Panc1 (cell line): ENCODE measurements around the gene MLLT3. TPM values are rescaled to one million over a fixed set of nuclear protein-coding genes. Genes with fewer than 3 reads are reported as not detected.

Experiments used
- ATAC-seq: fragments of 200-7000 bp; cut with Tn5 transposase; 2 replicates; pipeline ENCODE4 v1.9.1; 2020; ENCODE audit warnings: mild to moderate bottlenecking, moderate library complexity
- BruUV-seq: library from RNA; stranded (reverse); fragments of 400-500 nt; replicated peaks from 2 replicates; lab custom pipeline; 2021; lab: Mats Ljungman, UMichigan
- CTCF ChIA-PET: fragments of 300-600 bp; sonication (Branson Sonifier 250); formaldehyde crosslinking; loops from one replicate; lab custom pipeline; 2022; ENCODE audit warnings: antibody characterized with exemption; lab: Charles Lee
- POLR2A ChIA-PET: fragments of 300-600 bp; sonication (Branson Sonifier 250); formaldehyde crosslinking; loops from one replicate; lab custom pipeline; 2022; ENCODE audit warnings: antibody characterized with exemption; lab: Charles Lee
- DNase-seq: peaks from one replicate; pipeline ENCODE4 v3.0.0-alpha.2; 2010; ENCODE audit warnings: low read depth, low spot score
- H3K27ac ChIP-seq: 2 replicates; pipeline ENCODE4 v1.5.1; 2011; ENCODE audit warnings: mild to moderate bottlenecking, low read length, inconsistent platforms
- H3K27me3 ChIP-seq: fragments of 200-500 bp; sonication (Bioruptor generic); 2 replicates; pipeline ENCODE4 v1.6.0; 2014; ENCODE audit warnings: low read length, inconsistent platforms; ENCODE audit not compliant: control insufficient read depth, insufficient read depth
- H3K36me3 ChIP-seq: fragments of 200-500 bp; sonication (Bioruptor generic); 2 replicates; pipeline ENCODE4 v1.5.1; 2014; ENCODE audit warnings: inconsistent platforms, mild to moderate bottlenecking, low read length, moderate library complexity; ENCODE audit not compliant: control insufficient read depth, insufficient read depth
- H3K4me1 ChIP-seq: 2 replicates; pipeline ENCODE4 v1.5.1; 2011; ENCODE audit warnings: inconsistent platforms, mild to moderate bottlenecking, low read length, moderate library complexity; ENCODE audit not compliant: control insufficient read depth, insufficient read depth
- H3K4me3 ChIP-seq, 2 experiments: 2 replicates each; pipeline ENCODE4 v1.5.1; 2011 to 2012; ENCODE audit warnings: low read depth in 2 of 2, low read length in 2 of 2, mild to moderate bottlenecking in 2 of 2, inconsistent platforms in 1 of 2, moderate library complexity in 1 of 2
- H3K9me3 ChIP-seq: fragments of 200-500 bp; sonication (Bioruptor generic); 2 replicates; pipeline ENCODE4 v1.5.1; 2014; ENCODE audit warnings: low read depth, mild to moderate bottlenecking, inconsistent platforms, low read length, moderate library complexity; ENCODE audit not compliant: control insufficient read depth, insufficient read depth
- POLR2AphosphoS5 ChIP-seq: IDR thresholded peaks from 2 replicates; pipeline ENCODE4 v1.6.1; 2012; ENCODE audit warnings: mild to moderate bottlenecking, low read depth, low read length, moderate library complexity
- SIN3A ChIP-seq: IDR thresholded peaks from 2 replicates; pipeline ENCODE4 v1.6.1; 2012; ENCODE audit warnings: low read depth, mild to moderate bottlenecking, low read length, moderate library complexity, borderline replicate concordance; ENCODE audit not compliant: insufficient read depth
- TCF7L2 ChIP-seq: IDR thresholded peaks from 2 replicates; pipeline ENCODE4 v1.6.1; 2011; ENCODE audit warnings: mild to moderate bottlenecking, low read depth, low read length, inconsistent platforms
- in situ Hi-C: cut with HindIII; loops from 2 replicates; pipeline ENCODE4 v1.10.0; 2016; ENCODE audit warnings: low sequenced_read_pairs, low pct_unique_long_range_greater_than_20kb
- intact Hi-C: fragments of 100-400 bp; cut with micrococcal nuclease; formaldehyde crosslinking; loops from one replicate; pipeline ENCODE4 v1.10.0; 2022; ENCODE audit not compliant: unreplicated experiment
- total RNA-seq: library from RNA; stranded (reverse); gene quantifications from one replicate; pipeline ENCODE4 v1.2.1, GENCODE V29; 2021; ENCODE audit not compliant: unreplicated experiment
- TF ChIP-seq, protein P1 (sequence below): fragments of 450-650 bp; IDR thresholded peaks from 2 replicates; pipeline ENCODE4 v1.5.1; 2017; ENCODE audit warnings: mild to moderate bottlenecking
- TF ChIP-seq, protein P2 (sequence below), 2 experiments: IDR thresholded peaks; 2 replicates each; pipeline ENCODE4 v1.6.1; 2011 to 2012; ENCODE audit warnings: low read depth in 2 of 2, control low read depth in 1 of 2, low read length in 1 of 2, mild to moderate bottlenecking in 1 of 2, moderate library complexity in 1 of 2; ENCODE audit not compliant: insufficient read depth in 1 of 2

MLLT3 gene
- total RNA-seq, 1 experiment from 2014 or later: 0.49 TPM

DNA sequence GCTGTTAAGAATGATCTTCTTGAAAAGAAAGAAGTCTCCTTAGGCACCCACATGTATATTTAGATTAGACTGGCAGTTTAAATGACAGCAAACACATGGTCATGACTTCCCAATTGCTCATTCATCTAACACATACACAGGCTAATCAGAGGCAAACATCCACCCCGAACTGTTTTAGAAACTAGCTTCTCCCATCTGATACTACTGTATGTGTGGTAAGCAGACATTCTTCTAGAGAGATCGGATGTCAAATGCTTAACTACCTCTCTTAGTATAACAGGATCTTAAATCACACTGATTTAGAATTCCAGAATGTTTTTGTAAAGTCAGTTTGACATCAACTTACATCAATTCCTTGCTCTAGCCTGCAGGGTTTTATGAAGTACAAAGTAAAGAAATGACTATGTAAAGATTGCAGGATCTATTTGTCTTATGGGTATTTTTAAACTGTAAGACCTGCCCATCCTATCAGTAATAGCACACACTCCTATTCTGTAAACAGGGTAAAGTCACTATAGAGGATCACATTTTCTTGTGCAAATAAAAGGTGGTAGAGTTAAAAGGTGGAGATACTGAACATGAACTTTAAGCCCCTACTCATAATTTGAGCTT is 239.7 kb downstream of the MLLT3 start:
- DNase-seq (no peak), ATAC-seq (no peak)
- Histone ChIP-seq H3K9me3 (no peaks in the 10 kb centered on the region), H3K4me1 (no peaks in the 10 kb centered on the region), H3K4me3 (no peak overlapping the region), H3K27me3 (no peaks in the 10 kb centered on the region), H3K27ac (no peak overlapping the region), H3K36me3 (no peaks in the 10 kb centered on the region)
- ChIA-PET CTCF (no interaction called here), POLR2A (no interaction called here)
- intact Hi-C loops: no loop called here
- in situ Hi-C loops: no loop called here
- no TSS peak for BruUV-seq
- TF ChIP-seq POLR2AphosphoS5: no peak
- TF ChIP-seq, protein P1, sequence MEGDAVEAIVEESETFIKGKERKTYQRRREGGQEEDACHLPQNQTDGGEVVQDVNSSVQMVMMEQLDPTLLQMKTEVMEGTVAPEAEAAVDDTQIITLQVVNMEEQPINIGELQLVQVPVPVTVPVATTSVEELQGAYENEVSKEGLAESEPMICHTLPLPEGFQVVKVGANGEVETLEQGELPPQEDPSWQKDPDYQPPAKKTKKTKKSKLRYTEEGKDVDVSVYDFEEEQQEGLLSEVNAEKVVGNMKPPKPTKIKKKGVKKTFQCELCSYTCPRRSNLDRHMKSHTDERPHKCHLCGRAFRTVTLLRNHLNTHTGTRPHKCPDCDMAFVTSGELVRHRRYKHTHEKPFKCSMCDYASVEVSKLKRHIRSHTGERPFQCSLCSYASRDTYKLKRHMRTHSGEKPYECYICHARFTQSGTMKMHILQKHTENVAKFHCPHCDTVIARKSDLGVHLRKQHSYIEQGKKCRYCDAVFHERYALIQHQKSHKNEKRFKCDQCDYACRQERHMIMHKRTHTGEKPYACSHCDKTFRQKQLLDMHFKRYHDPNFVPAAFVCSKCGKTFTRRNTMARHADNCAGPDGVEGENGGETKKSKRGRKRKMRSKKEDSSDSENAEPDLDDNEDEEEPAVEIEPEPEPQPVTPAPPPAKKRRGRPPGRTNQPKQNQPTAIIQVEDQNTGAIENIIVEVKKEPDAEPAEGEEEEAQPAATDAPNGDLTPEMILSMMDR: no peak
- TF ChIP-seq, protein P2, sequence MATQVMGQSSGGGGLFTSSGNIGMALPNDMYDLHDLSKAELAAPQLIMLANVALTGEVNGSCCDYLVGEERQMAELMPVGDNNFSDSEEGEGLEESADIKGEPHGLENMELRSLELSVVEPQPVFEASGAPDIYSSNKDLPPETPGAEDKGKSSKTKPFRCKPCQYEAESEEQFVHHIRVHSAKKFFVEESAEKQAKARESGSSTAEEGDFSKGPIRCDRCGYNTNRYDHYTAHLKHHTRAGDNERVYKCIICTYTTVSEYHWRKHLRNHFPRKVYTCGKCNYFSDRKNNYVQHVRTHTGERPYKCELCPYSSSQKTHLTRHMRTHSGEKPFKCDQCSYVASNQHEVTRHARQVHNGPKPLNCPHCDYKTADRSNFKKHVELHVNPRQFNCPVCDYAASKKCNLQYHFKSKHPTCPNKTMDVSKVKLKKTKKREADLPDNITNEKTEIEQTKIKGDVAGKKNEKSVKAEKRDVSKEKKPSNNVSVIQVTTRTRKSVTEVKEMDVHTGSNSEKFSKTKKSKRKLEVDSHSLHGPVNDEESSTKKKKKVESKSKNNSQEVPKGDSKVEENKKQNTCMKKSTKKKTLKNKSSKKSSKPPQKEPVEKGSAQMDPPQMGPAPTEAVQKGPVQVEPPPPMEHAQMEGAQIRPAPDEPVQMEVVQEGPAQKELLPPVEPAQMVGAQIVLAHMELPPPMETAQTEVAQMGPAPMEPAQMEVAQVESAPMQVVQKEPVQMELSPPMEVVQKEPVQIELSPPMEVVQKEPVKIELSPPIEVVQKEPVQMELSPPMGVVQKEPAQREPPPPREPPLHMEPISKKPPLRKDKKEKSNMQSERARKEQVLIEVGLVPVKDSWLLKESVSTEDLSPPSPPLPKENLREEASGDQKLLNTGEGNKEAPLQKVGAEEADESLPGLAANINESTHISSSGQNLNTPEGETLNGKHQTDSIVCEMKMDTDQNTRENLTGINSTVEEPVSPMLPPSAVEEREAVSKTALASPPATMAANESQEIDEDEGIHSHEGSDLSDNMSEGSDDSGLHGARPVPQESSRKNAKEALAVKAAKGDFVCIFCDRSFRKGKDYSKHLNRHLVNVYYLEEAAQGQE (IDR thresholded peaks at IDR 0.05; ENCODE audit: insufficient read depth in 1 of 2, low read depth in 2 of 2, low read length in 1 of 2): no peak
- TF ChIP-seq SIN3A: no peak
- no peak for TF ChIP-seq TCF7L2

DNA sequence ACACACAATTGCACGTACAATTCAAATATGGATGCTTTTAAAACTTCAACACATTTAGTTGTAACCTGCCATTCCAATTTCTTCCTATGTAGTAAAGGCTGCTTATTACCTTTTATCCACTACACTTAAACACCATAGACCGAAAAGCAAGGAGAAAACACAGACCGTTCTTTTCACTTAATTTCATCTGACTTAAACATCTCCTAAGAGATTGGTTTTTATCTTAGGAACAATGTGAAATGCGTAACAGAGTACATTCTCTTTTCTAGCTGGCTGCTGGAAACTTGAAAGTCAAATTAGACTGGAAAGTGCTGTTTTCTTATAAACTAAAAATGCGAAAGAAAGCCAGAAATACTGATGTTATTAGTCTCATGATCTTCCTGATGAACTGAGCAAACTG is 241.8 kb downstream of the MLLT3 start:
- Histone ChIP-seq H3K27me3 (no peaks in the 10 kb centered on the region), H3K36me3 (no peaks in the 10 kb centered on the region), H3K27ac (no peak overlapping the region), H3K4me1 (no peaks in the 10 kb centered on the region), H3K9me3 (no peaks in the 10 kb centered on the region), H3K4me3 (no peak overlapping the region)
- intact Hi-C loops (no loop called here), in situ Hi-C loops (no loop called here)
- BruUV-seq: no TSS peak
- TF ChIP-seq, protein P2 (IDR thresholded peaks at IDR 0.05; ENCODE audit: insufficient read depth in 1 of 2, low read depth in 2 of 2, low read length in 1 of 2): no peak
- TF ChIP-seq, protein P1: no peak
- no peak for TF ChIP-seq SIN3A
- no peak for TF ChIP-seq POLR2AphosphoS5
- no peak for TF ChIP-seq TCF7L2
- DNase-seq (no peak), ATAC-seq (no peak)
- CTCF ChIA-PET: no interaction called here
- POLR2A ChIA-PET: no interaction called here
